Neural cell (in vitro differentiated cells): ENCODE data around the gene NCAM1.

Source experiments
- EP300 ChIP-seq: fragments of 450-650 bp; conservative IDR thresholded peaks from 2 replicates; pipeline ENCODE4 v1.6.1; 2014; ENCODE audit warnings: antibody characterized with exemption, mild to moderate bottlenecking, moderate library complexity; ENCODE audit not compliant: poor library complexity, severe bottlenecking
- EZH2 ChIP-seq: fragments of 200-600, 300-800 bp; shearing (Covaris generic), sonication (generic); IDR thresholded peaks from 2 replicates; pipeline ENCODE4 v1.6.1; 2014; ENCODE audit warnings: antibody characterized with exemption, low read length, borderline replicate concordance, mild to moderate bottlenecking; ENCODE audit not compliant: insufficient read depth, poor library complexity, severe bottlenecking
- MXI1 ChIP-seq: fragments of 450-650 bp; conservative IDR thresholded peaks from 2 replicates; pipeline ENCODE4 v1.6.1; 2014; ENCODE audit warnings: antibody characterized with exemption, mild to moderate bottlenecking; ENCODE audit not compliant: poor library complexity, severe bottlenecking
- POLR2AphosphoS5 ChIP-seq: IDR thresholded peaks from 2 replicates; pipeline ENCODE4 v1.6.1; 2012
- RAD21 ChIP-seq: fragments of 450-650 bp; conservative IDR thresholded peaks from 2 replicates; pipeline ENCODE4 v1.6.1; 2014; ENCODE audit warnings: antibody characterized with exemption, mild to moderate bottlenecking, moderate library complexity
- TAF1 ChIP-seq: IDR thresholded peaks from 2 replicates; pipeline ENCODE4 v1.6.1; 2012; ENCODE audit warnings: low read depth
- TF ChIP-seq, protein P1 (sequence below): fragments of 450-650 bp; IDR thresholded peaks from 2 replicates; pipeline ENCODE4 v1.5.1; 2014; ENCODE audit warnings: antibody characterized with exemption, mild to moderate bottlenecking, moderate library complexity; ENCODE audit not compliant: poor library complexity, severe bottlenecking
- TF ChIP-seq, protein P2 (sequence below): IDR thresholded peaks from 2 replicates; pipeline ENCODE4 v1.6.1; 2012; ENCODE audit warnings: borderline replicate concordance

DNA sequence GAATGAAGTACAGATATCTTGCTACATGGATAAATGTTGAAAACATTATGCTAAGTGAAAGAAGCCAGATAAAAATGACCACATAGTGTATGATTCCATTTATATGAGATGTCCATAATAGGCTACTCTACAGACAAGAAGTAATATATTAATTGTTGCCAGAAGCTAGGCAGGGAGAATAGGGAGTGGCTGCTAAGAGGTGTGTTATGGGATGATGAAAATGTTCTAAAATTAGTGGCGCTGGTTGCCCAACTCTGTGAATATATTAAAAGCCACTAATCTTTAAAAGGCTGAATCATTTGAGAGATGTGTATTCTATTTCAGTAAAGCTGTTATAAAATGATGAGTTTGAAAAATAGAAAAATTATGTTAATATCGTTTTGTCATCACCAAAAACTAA is 144.4 kb downstream of the NCAM1 start:
- TF ChIP-seq, protein P1, sequence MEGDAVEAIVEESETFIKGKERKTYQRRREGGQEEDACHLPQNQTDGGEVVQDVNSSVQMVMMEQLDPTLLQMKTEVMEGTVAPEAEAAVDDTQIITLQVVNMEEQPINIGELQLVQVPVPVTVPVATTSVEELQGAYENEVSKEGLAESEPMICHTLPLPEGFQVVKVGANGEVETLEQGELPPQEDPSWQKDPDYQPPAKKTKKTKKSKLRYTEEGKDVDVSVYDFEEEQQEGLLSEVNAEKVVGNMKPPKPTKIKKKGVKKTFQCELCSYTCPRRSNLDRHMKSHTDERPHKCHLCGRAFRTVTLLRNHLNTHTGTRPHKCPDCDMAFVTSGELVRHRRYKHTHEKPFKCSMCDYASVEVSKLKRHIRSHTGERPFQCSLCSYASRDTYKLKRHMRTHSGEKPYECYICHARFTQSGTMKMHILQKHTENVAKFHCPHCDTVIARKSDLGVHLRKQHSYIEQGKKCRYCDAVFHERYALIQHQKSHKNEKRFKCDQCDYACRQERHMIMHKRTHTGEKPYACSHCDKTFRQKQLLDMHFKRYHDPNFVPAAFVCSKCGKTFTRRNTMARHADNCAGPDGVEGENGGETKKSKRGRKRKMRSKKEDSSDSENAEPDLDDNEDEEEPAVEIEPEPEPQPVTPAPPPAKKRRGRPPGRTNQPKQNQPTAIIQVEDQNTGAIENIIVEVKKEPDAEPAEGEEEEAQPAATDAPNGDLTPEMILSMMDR, result no peak
- TF ChIP-seq RAD21, result no peak
- TF ChIP-seq, protein P2, sequence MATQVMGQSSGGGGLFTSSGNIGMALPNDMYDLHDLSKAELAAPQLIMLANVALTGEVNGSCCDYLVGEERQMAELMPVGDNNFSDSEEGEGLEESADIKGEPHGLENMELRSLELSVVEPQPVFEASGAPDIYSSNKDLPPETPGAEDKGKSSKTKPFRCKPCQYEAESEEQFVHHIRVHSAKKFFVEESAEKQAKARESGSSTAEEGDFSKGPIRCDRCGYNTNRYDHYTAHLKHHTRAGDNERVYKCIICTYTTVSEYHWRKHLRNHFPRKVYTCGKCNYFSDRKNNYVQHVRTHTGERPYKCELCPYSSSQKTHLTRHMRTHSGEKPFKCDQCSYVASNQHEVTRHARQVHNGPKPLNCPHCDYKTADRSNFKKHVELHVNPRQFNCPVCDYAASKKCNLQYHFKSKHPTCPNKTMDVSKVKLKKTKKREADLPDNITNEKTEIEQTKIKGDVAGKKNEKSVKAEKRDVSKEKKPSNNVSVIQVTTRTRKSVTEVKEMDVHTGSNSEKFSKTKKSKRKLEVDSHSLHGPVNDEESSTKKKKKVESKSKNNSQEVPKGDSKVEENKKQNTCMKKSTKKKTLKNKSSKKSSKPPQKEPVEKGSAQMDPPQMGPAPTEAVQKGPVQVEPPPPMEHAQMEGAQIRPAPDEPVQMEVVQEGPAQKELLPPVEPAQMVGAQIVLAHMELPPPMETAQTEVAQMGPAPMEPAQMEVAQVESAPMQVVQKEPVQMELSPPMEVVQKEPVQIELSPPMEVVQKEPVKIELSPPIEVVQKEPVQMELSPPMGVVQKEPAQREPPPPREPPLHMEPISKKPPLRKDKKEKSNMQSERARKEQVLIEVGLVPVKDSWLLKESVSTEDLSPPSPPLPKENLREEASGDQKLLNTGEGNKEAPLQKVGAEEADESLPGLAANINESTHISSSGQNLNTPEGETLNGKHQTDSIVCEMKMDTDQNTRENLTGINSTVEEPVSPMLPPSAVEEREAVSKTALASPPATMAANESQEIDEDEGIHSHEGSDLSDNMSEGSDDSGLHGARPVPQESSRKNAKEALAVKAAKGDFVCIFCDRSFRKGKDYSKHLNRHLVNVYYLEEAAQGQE, result no peak
- TF ChIP-seq POLR2AphosphoS5, result no peak
- TF ChIP-seq EP300, result no peak
- TF ChIP-seq MXI1, result no peak
- no peak for TF ChIP-seq EZH2
- no peak for TF ChIP-seq TAF1
